Measurements from ENCODE around the gene RERE.

RERE gene

DNA sequence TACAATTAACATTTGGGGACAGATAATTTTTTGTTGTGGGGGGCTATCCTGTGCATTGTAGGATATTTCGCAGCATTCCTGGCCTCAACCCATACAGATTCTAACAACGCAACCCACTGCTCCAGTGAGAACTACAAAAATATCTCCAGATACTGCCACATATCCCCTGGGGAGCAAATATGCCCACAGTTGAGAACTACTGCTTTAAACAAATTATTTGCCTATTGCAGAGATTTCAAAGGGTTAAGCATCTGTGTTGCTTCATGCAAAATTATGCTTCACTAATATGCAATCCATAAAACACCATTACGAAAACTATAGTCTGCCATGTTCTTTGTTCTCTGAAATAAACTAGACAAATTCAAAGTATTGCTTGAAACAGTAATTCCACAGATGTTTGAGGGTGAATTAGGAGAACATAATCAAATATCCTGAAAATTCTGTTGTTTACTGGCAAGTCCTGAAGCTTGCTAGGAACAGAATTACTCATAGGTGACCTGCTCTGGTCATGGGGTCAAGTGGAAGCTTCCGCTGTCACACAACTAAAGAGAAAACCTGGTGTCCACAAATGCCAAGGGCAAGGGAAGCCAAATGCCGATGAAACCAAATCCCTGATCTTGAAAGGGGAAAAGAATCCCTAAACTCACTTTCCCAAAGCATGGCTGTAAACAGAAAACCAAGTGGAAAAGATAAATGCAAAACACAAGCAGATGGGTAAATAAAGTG lies 149.4 kb downstream of the RERE start:
- TF ChIP-seq EP300 (IDR thresholded peaks at IDR 0.05; ENCODE audit: borderline replicate concordance) (no peak), USF1 (IDR thresholded peaks at IDR 0.05) (no peak), CREB1 (IDR thresholded peaks at IDR 0.05; ENCODE audit: low read depth) (no peak), TEAD4 (IDR thresholded peaks at IDR 0.05) (no peak), YY1 (IDR thresholded peaks at IDR 0.05; ENCODE audit: low read depth) (no peak), EGR1 (IDR thresholded peaks at IDR 0.05) (no peak), NFIC (IDR thresholded peaks at IDR 0.05) (no peak)
- TF ChIP-seq, protein P1, sequence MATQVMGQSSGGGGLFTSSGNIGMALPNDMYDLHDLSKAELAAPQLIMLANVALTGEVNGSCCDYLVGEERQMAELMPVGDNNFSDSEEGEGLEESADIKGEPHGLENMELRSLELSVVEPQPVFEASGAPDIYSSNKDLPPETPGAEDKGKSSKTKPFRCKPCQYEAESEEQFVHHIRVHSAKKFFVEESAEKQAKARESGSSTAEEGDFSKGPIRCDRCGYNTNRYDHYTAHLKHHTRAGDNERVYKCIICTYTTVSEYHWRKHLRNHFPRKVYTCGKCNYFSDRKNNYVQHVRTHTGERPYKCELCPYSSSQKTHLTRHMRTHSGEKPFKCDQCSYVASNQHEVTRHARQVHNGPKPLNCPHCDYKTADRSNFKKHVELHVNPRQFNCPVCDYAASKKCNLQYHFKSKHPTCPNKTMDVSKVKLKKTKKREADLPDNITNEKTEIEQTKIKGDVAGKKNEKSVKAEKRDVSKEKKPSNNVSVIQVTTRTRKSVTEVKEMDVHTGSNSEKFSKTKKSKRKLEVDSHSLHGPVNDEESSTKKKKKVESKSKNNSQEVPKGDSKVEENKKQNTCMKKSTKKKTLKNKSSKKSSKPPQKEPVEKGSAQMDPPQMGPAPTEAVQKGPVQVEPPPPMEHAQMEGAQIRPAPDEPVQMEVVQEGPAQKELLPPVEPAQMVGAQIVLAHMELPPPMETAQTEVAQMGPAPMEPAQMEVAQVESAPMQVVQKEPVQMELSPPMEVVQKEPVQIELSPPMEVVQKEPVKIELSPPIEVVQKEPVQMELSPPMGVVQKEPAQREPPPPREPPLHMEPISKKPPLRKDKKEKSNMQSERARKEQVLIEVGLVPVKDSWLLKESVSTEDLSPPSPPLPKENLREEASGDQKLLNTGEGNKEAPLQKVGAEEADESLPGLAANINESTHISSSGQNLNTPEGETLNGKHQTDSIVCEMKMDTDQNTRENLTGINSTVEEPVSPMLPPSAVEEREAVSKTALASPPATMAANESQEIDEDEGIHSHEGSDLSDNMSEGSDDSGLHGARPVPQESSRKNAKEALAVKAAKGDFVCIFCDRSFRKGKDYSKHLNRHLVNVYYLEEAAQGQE (IDR thresholded peaks at IDR 0.05; ENCODE audit: low read depth): no peak

DNA sequence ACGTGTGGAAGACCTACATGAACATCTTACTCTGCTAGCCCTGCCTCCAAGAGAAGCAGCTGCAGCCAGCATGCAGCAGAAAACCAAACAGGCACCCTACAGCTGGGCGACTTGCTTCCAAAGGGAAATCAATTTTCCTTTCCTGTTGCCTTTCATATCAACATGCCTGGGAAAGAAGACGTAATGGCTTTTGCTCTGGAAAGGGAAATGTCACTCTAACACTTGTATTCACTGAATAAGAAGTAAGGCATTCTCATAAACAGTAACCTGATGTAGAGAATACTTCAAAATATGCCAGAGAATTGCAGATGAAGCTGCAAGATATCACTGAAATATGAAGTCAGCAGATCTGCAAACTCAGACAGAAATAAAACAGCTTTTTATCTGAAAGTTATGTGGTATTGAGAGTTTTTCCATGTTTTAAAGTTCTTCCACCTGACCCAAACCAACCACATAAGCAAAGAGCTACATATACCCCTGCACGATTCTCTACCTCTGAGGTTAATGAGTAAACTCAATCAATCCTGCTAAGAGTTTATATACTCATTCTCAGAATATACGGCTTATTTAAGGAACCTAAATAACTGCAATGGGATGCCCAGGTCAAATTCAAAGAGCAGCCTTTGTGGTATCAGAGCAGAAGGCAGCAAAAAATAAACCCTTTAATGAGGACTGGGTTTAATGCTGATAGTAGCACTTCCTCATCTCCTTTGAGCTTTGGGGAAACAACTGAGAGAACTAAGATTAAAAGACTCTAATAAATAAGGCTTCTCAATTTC lies 150.9 kb downstream of the RERE start:
- TF ChIP-seq RAD21 (IDR thresholded peaks at IDR 0.05; ENCODE audit: low read depth) (no peak), CREB1 (IDR thresholded peaks at IDR 0.05; ENCODE audit: low read depth) (no peak), FOXM1 (IDR thresholded peaks at IDR 0.05; ENCODE audit: borderline replicate concordance, low read depth) (no peak), EP300 (IDR thresholded peaks at IDR 0.05; ENCODE audit: borderline replicate concordance) (no peak), TCF12 (IDR thresholded peaks at IDR 0.05; ENCODE audit: low read depth) (no peak), CEBPB (IDR thresholded peaks at IDR 0.05) (no peak), TAF1 (IDR thresholded peaks at IDR 0.05; ENCODE audit: low read depth) (no peak), NFIC (IDR thresholded peaks at IDR 0.05) (no peak)

DNA sequence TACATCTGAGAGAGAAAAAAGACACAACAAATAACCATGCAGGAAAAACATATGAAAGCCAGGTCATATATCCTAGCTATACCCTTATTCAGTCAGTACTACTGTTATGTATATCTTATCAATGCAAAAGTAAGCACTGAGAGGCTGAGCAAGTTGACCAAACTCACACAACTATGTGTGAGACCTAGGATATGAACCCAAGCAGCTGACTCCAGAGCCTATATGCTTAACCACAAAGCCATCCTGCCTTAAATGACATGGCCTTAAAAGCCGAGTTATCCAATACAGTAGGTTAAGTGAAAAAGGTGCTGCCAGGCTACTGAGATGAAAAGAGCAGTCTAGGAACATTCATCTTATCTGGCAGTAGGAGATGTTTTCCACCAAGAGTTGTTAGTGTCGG lies 151.6 kb downstream of the RERE start:
- TF ChIP-seq TCF12 (IDR thresholded peaks at IDR 0.05; ENCODE audit: low read depth) (no peak), EP300 (IDR thresholded peaks at IDR 0.05; ENCODE audit: borderline replicate concordance) (no peak), TEAD4 (IDR thresholded peaks at IDR 0.05) (no peak), USF1 (IDR thresholded peaks at IDR 0.05) (no peak), RAD21 (IDR thresholded peaks at IDR 0.05; ENCODE audit: low read depth) (no peak), ZBTB7A (IDR thresholded peaks at IDR 0.05; ENCODE audit: low read depth) (no peak), EGR1 (IDR thresholded peaks at IDR 0.05) (no peak), MAX (IDR thresholded peaks at IDR 0.05) (no peak), NFIC (IDR thresholded peaks at IDR 0.05) (no peak), TAF1 (IDR thresholded peaks at IDR 0.05; ENCODE audit: low read depth) (no peak), FOXM1 (IDR thresholded peaks at IDR 0.05; ENCODE audit: borderline replicate concordance, low read depth) (no peak), CEBPB (IDR thresholded peaks at IDR 0.05) (no peak), YY1 (IDR thresholded peaks at IDR 0.05; ENCODE audit: low read depth) (no peak)
- TF ChIP-seq, protein P1 (IDR thresholded peaks at IDR 0.05; ENCODE audit: low read depth): no peak

DNA sequence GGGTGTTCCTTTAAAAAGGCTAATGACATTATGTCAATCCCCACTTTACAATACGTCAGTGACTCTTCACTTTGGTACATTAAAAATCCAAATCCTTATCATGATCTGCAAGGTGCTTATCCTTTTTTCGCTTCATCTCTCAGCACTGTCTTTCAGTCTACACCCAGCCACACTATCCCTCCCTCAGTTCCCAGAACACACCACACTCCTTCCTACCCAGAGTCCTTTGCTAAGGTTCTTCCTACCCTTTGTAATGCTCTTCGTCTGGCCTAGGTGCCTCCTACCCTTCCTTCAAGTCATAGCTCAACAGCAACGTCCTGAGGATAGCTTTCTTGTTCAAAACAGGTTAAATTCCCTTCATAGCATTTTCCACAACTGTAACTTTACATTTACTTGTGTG lies 152.6 kb downstream of the RERE start:
- TF ChIP-seq, protein P1 (IDR thresholded peaks at IDR 0.05; ENCODE audit: low read depth): no peak
- TF ChIP-seq TEAD4 (IDR thresholded peaks at IDR 0.05): no peak
- no peak for TF ChIP-seq TAF1 (IDR thresholded peaks at IDR 0.05; ENCODE audit: low read depth)
- no peak for TF ChIP-seq MAX (IDR thresholded peaks at IDR 0.05)
- no peak for TF ChIP-seq EGR1 (IDR thresholded peaks at IDR 0.05)
- no peak for TF ChIP-seq EP300 (IDR thresholded peaks at IDR 0.05; ENCODE audit: borderline replicate concordance)
- no peak for TF ChIP-seq YY1 (IDR thresholded peaks at IDR 0.05; ENCODE audit: low read depth)
- no peak for TF ChIP-seq ZBTB7A (IDR thresholded peaks at IDR 0.05; ENCODE audit: low read depth)
- TF ChIP-seq CEBPB (IDR thresholded peaks at IDR 0.05): no peak
- TF ChIP-seq USF1 (IDR thresholded peaks at IDR 0.05): no peak
- no peak for TF ChIP-seq CREB1 (IDR thresholded peaks at IDR 0.05; ENCODE audit: low read depth)
- TF ChIP-seq FOXM1 (IDR thresholded peaks at IDR 0.05; ENCODE audit: borderline replicate concordance, low read depth): no peak
- TF ChIP-seq RAD21 (IDR thresholded peaks at IDR 0.05; ENCODE audit: low read depth): no peak
- no peak for TF ChIP-seq TCF12 (IDR thresholded peaks at IDR 0.05; ENCODE audit: low read depth)
- TF ChIP-seq NFIC (IDR thresholded peaks at IDR 0.05): no peak

All from Ishikawa (cell line).